GM12878 (cell line): ENCODE results near the gene ITPR2. TPM values are rescaled to one million over a fixed set of nuclear protein-coding genes. Genes with fewer than 3 reads are reported as not detected.

Experiments
- BCL3 ChIP-seq: IDR thresholded peaks from 2 replicates; pipeline ENCODE4 v1.6.1; 2011; ENCODE audit warnings: borderline replicate concordance, low read depth, mild to moderate bottlenecking, moderate library complexity, low read length; ENCODE audit not compliant: insufficient read depth, poor library complexity, severe bottlenecking
- EGR1 ChIP-seq, 2 experiments: IDR thresholded peaks; 1 replicate in 1 of 2; 2 replicates in 1 of 2; pipeline ENCODE4 v1.6.1; 2011 to 2012; ENCODE audit warnings: low read depth in 2 of 2, low read length in 2 of 2, borderline replicate concordance in 1 of 2, mild to moderate bottlenecking in 1 of 2, moderate library complexity in 1 of 2
- IKZF2 ChIP-seq, 2 experiments: fragments of 450-650 bp; IDR thresholded peaks; 2 replicates each; pipeline ENCODE4 v1.6.1; 2017; ENCODE audit warnings: mild to moderate bottlenecking in 2 of 2, moderate library complexity in 2 of 2
- MLLT1 ChIP-seq: fragments of 450-650 bp; IDR thresholded peaks from 2 replicates; pipeline ENCODE4 v1.6.1; 2016; ENCODE audit warnings: mild to moderate bottlenecking
- RCOR1 ChIP-seq: conservative IDR thresholded peaks from 2 replicates; pipeline ENCODE4 v1.6.1; 2012; ENCODE audit warnings: low read depth, low read length, improper control_type of control experiment
- TBL1XR1 ChIP-seq: IDR thresholded peaks from 2 replicates; pipeline ENCODE4 v1.6.1; 2012; ENCODE audit warnings: low read depth, low read length, improper control_type of control experiment
- polyA plus RNA-seq, 11 experiments: library from polyadenylated mRNA; depleted of rRNA in 4 of 11; unstranded in 6 of 11; stranded (reverse) in 5 of 11; fragments of >200 nt; fragmentation: Nextera tagmentation in 4 of 11; fragmentation: Illumina TruSeq in 1 of 11; extraction: Ambion mirVana in 4 of 11; extraction: Trizol in 1 of 11; gene quantifications; 1 replicate in 1 of 11; 2 replicates in 10 of 11; pipeline versions ENCODE4 v1.2.1 to v1.2.3, GENCODE V29; 2011 to 2016; ENCODE audit warnings: inconsistent platforms in 2 of 11, missing spikeins in 2 of 11, low read depth in 1 of 11
- total RNA-seq, 4 experiments: library from RNA; depleted of rRNA in 3 of 4; stranded (reverse); fragments of >200 nt in 3 of 4; fragmentation: Illumina TruSeq in 1 of 4; extraction: Trizol in 1 of 4; gene quantifications; 2 replicates each; pipeline versions ENCODE4 v1.2.1 to v1.2.3, GENCODE V29; 2013 to 2021
- TF ChIP-seq, protein P1 (sequence below): fragments of 450-650 bp; IDR thresholded peaks from 2 replicates; pipeline ENCODE4 v1.6.1; 2017; ENCODE audit warnings: mild to moderate bottlenecking

The ITPR2 gene
- total and polyA plus RNA-seq, 10 of the 15 experiments (the other 5 are each of a cell fraction or from before 2014, with no cell fraction given) = 7.5 to 76.2 (median 47.1) TPM

- TF ChIP-seq BCL3 (no peak), IKZF2 (IDR thresholded peaks at IDR 0.05) (no peak), TBL1XR1 (no peak), EGR1 (IDR thresholded peaks at IDR 0.05; ENCODE audit: borderline replicate concordance in 1 of 2, low read depth in 2 of 2, low read length in 2 of 2) (no peak), MLLT1 (no peak), RCOR1 (no peak)
- TF ChIP-seq, protein P1, sequence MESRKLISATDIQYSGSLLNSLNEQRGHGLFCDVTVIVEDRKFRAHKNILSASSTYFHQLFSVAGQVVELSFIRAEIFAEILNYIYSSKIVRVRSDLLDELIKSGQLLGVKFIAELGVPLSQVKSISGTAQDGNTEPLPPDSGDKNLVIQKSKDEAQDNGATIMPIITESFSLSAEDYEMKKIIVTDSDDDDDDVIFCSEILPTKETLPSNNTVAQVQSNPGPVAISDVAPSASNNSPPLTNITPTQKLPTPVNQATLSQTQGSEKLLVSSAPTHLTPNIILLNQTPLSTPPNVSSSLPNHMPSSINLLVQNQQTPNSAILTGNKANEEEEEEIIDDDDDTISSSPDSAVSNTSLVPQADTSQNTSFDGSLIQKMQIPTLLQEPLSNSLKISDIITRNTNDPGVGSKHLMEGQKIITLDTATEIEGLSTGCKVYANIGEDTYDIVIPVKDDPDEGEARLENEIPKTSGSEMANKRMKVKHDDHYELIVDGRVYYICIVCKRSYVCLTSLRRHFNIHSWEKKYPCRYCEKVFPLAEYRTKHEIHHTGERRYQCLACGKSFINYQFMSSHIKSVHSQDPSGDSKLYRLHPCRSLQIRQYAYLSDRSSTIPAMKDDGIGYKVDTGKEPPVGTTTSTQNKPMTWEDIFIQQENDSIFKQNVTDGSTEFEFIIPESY = no peak
Measured at GRCh38 chr12:26648999-26649398, 184.0 kb downstream of the ITPR2 start (continued).
